DMS53 treated with DMSO at 0.1 percent for 48 hours (cell line): ENCODE data around the gene PRAMEF17.
"Not testable (repeated sequence)": the region's sequence is repeated elsewhere in the genome, so short reads cannot be mapped to it uniquely, and the experiment has no call there.

Source experiments
- DNase-seq: peaks from one replicate; lab custom pipeline; 2025; ENCODE audit not compliant: unreplicated experiment; lab: John Stamatoyannopoulos, UW

Gene PRAMEF17

DNA sequence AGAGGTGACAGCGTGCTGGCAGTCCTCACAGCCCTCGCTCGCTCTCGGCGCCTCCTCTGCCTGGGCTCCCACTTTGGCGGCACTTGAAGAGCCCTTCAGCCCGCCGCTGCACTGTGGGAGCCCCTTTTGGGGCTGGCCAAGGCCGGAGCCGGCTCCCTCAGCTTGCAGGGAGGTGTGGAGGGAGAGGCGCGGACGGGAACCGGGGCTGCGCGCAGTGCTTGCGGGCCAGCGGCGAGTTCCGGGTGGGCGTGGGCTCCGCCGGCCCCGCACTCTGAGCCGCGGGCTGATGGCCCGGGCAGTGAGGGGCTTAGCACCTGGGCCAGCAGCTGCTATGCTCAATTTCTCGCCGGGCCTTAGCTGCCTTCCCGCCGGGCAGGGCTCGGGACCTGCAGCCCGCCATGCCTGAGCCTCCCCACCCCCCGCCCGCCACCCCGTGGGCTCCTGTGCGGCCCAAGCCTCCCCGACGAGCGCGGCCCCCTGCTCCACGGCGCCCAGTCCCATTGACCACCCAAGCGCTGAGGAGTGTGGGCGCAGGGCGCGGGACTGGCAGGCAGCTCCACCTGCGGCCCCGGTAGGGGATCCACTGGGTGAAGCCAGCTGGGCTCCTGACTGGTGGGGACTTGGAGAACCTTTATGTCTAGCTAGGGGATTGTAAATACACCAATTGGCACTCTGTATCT, 49.8 kb downstream of the PRAMEF17 start:
- not testable (repeated sequence) for DNase-seq
